C4-2B (cell line): Measurements from ENCODE around the gene HS2ST1.
"Not testable (repeated sequence)": the region's sequence is repeated elsewhere in the genome, so short reads cannot be mapped to it uniquely, and the experiment has no call there.

Experiments used
- CTCF ChIP-seq: fragments of 450-650 bp; conservative IDR thresholded peaks from 2 replicates; pipeline ENCODE4 v1.5.1; 2017; ENCODE audit warnings: mild to moderate bottlenecking
- ZFX ChIP-seq: fragments of 450-650 bp; IDR thresholded peaks from 2 replicates; pipeline ENCODE4 v1.6.1; 2017

GRCh38 chr1:86983677-86984076 is 69.2 kb downstream of the HS2ST1 start:
- not testable (repeated sequence) for TF ChIP-seq CTCF, ZFX
